GM12878 (cell line): ENCODE data around the gene SPTAN1.

Source experiments
- BCL11A ChIP-seq: IDR thresholded peaks from 2 replicates; pipeline ENCODE4 v1.6.1; 2011; ENCODE audit warnings: low read depth, low read length
- EP300 ChIP-seq, 2 experiments: fragments of 150-350 bp in 1 of 2; IDR thresholded peaks; 2 replicates each; pipeline ENCODE4 v1.6.1; 2011 to 2012; ENCODE audit warnings: low read depth in 2 of 2, low read length in 2 of 2, borderline replicate concordance in 1 of 2, improper control_type of control experiment in 1 of 2, inconsistent platforms in 1 of 2; ENCODE audit not compliant: control insufficient read depth in 1 of 2
- FOXM1 ChIP-seq: IDR thresholded peaks from 2 replicates; pipeline ENCODE4 v1.6.1; 2012; ENCODE audit warnings: low read depth, mild to moderate bottlenecking, inconsistent platforms, low read length, moderate library complexity
- NFYA ChIP-seq: IDR thresholded peaks from 2 replicates; pipeline ENCODE4 v1.6.1; 2011; ENCODE audit warnings: low read depth, mild to moderate bottlenecking, low read length, improper control_type of control experiment, borderline replicate concordance
- POLR2A ChIP-seq: IDR thresholded peaks from 2 replicates; pipeline ENCODE4 v1.6.1; 2011; ENCODE audit warnings: low read depth, mild to moderate bottlenecking, low read length
- POLR2AphosphoS5 ChIP-seq: IDR thresholded peaks from 2 replicates; pipeline ENCODE4 v1.6.1; 2011; ENCODE audit warnings: mild to moderate bottlenecking, low read length, inconsistent platforms
- RCOR1 ChIP-seq: conservative IDR thresholded peaks from 2 replicates; pipeline ENCODE4 v1.6.1; 2012; ENCODE audit warnings: low read depth, low read length, improper control_type of control experiment
- SIN3A ChIP-seq: IDR thresholded peaks from 2 replicates; pipeline ENCODE4 v1.6.1; 2012; ENCODE audit warnings: low read depth, low read length, improper control_type of control experiment
- SP1 ChIP-seq: IDR thresholded peaks from one replicate; pipeline ENCODE4 v1.6.1; 2011; ENCODE audit warnings: low read depth, low read length
- TF ChIP-seq, protein P1 (sequence below): fragments of 450-650 bp; conservative IDR thresholded peaks from 2 replicates; pipeline ENCODE4 v1.6.1; 2017; ENCODE audit warnings: mild to moderate bottlenecking, moderate library complexity
- TF ChIP-seq, protein P2 (sequence below), 3 experiments: IDR thresholded peaks in 2 of 3; conservative IDR thresholded peaks in 1 of 3; 2 replicates each; pipeline ENCODE4 v1.5.1; 2011; ENCODE audit warnings: low read depth in 3 of 3, low read length in 3 of 3, mild to moderate bottlenecking in 3 of 3, control low read depth in 2 of 3, moderate library complexity in 2 of 3, inconsistent platforms in 1 of 3, mixed read lengths in 1 of 3; ENCODE audit not compliant: control insufficient read depth in 2 of 3, insufficient read depth in 1 of 3; ENCODE audit errors: extremely low read depth in 1 of 3
- TF ChIP-seq, protein P3 (sequence below): IDR thresholded peaks from 2 replicates; pipeline ENCODE4 v1.6.1; 2012; ENCODE audit warnings: low read depth, low read length, improper control_type of control experiment
- TF ChIP-seq, protein P4 (sequence below): IDR thresholded peaks from 2 replicates; pipeline ENCODE4 v1.6.1; 2011; ENCODE audit warnings: low read depth, low read length, improper control_type of control experiment, borderline replicate concordance

DNA sequence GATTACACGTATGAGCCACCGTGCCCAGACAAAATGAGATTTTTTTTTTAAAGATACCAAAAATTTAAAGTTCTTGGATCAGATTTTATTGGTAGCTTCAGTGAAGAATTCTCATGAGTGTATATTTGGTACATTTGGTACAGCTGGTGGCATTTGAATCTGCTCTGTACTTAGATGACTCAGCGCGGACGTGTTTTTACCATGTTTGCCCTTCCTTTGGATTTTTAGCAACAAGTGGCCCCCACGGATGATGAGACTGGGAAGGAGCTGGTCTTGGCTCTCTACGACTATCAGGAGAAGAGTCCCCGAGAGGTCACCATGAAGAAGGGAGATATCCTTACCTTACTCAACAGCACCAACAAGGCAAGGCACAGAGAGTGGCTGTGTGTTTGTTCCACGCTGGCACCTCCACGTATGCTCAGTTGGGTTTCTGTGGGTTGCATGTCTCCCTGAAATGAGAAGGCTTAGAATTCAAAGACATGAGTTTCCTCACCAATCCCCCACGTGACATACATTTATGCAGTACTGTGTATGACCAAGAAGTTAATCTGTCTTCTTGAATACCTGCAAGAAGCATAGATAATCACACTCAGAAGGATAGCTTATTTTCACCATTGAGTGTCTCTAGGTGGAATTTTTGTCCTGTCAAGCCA lies 36.3 kb downstream of the SPTAN1 start:
- no peak for TF ChIP-seq EP300 (IDR thresholded peaks at IDR 0.05; ENCODE audit: borderline replicate concordance in 1 of 2, control insufficient read depth in 1 of 2, low read depth in 2 of 2, low read length in 2 of 2)
- TF ChIP-seq, protein P1, sequence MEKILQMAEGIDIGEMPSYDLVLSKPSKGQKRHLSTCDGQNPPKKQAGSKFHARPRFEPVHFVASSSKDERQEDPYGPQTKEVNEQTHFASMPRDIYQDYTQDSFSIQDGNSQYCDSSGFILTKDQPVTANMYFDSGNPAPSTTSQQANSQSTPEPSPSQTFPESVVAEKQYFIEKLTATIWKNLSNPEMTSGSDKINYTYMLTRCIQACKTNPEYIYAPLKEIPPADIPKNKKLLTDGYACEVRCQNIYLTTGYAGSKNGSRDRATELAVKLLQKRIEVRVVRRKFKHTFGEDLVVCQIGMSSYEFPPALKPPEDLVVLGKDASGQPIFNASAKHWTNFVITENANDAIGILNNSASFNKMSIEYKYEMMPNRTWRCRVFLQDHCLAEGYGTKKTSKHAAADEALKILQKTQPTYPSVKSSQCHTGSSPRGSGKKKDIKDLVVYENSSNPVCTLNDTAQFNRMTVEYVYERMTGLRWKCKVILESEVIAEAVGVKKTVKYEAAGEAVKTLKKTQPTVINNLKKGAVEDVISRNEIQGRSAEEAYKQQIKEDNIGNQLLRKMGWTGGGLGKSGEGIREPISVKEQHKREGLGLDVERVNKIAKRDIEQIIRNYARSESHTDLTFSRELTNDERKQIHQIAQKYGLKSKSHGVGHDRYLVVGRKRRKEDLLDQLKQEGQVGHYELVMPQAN, result no peak
- TF ChIP-seq, protein P2, sequence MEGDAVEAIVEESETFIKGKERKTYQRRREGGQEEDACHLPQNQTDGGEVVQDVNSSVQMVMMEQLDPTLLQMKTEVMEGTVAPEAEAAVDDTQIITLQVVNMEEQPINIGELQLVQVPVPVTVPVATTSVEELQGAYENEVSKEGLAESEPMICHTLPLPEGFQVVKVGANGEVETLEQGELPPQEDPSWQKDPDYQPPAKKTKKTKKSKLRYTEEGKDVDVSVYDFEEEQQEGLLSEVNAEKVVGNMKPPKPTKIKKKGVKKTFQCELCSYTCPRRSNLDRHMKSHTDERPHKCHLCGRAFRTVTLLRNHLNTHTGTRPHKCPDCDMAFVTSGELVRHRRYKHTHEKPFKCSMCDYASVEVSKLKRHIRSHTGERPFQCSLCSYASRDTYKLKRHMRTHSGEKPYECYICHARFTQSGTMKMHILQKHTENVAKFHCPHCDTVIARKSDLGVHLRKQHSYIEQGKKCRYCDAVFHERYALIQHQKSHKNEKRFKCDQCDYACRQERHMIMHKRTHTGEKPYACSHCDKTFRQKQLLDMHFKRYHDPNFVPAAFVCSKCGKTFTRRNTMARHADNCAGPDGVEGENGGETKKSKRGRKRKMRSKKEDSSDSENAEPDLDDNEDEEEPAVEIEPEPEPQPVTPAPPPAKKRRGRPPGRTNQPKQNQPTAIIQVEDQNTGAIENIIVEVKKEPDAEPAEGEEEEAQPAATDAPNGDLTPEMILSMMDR (IDR thresholded peaks at IDR 0.05 in 2 of 3, conservative IDR thresholded peaks at IDR 0.05 in 1 of 3; ENCODE audit: control insufficient read depth in 2 of 3, extremely low read depth in 1 of 3, insufficient read depth in 1 of 3, low read depth in 3 of 3, low read length in 3 of 3), result no peak
- TF ChIP-seq, protein P3, sequence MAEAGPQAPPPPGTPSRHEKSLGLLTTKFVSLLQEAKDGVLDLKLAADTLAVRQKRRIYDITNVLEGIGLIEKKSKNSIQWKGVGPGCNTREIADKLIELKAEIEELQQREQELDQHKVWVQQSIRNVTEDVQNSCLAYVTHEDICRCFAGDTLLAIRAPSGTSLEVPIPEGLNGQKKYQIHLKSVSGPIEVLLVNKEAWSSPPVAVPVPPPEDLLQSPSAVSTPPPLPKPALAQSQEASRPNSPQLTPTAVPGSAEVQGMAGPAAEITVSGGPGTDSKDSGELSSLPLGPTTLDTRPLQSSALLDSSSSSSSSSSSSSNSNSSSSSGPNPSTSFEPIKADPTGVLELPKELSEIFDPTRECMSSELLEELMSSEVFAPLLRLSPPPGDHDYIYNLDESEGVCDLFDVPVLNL, result no peak
- no peak for TF ChIP-seq SIN3A
- TF ChIP-seq POLR2A, result no peak
- TF ChIP-seq SP1, result no peak
- TF ChIP-seq POLR2AphosphoS5, result no peak
- no peak for TF ChIP-seq BCL11A
- no peak for TF ChIP-seq RCOR1
- no peak for TF ChIP-seq FOXM1
- TF ChIP-seq NFYA, result no peak
- TF ChIP-seq, protein P4, sequence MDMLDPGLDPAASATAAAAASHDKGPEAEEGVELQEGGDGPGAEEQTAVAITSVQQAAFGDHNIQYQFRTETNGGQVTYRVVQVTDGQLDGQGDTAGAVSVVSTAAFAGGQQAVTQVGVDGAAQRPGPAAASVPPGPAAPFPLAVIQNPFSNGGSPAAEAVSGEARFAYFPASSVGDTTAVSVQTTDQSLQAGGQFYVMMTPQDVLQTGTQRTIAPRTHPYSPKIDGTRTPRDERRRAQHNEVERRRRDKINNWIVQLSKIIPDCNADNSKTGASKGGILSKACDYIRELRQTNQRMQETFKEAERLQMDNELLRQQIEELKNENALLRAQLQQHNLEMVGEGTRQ, result no peak
